Thymus (tissue), 11 donors: Measurements from ENCODE around the gene ART4. TPM values are rescaled to one million over a fixed set of nuclear protein-coding genes. Genes with fewer than 3 reads are reported as not detected.

Experiments used
- DNase-seq, 9 donors: peaks; one replicate each; pipeline ENCODE4 v3.0.0-alpha.2; 2013; ENCODE audit warnings: low spot score in 9 of 9, low read depth in 6 of 9, missing footprints in 1 of 9
- H3K27ac ChIP-seq, 2 donors: one replicate each; pipeline ENCODE4 v1.5.1; 2013; ENCODE audit warnings: control low read depth in 1 of 2, low read depth in 1 of 2, low read length in 1 of 2, mild to moderate bottlenecking in 1 of 2, moderate library complexity in 1 of 2
- H3K27me3 ChIP-seq, 2 donors: one replicate each; pipeline ENCODE4 v1.5.1; 2013; ENCODE audit warnings: low read length in 1 of 2; ENCODE audit not compliant: control insufficient read depth in 2 of 2, insufficient read depth in 1 of 2
- H3K36me3 ChIP-seq, 2 donors: one replicate each; pipeline ENCODE4 v1.5.1; 2013; ENCODE audit warnings: low read length in 1 of 2, mild to moderate bottlenecking in 1 of 2, moderate library complexity in 1 of 2; ENCODE audit not compliant: control insufficient read depth in 2 of 2, insufficient read depth in 2 of 2
- H3K4me1 ChIP-seq, 2 donors: one replicate each; pipeline ENCODE4 v1.5.1; 2013; ENCODE audit warnings: low read length in 2 of 2; ENCODE audit not compliant: control insufficient read depth in 2 of 2, insufficient read depth in 2 of 2
- H3K4me3 ChIP-seq, 2 donors: one replicate each; pipeline ENCODE4 v1.5.1; 2013; ENCODE audit warnings: low read length in 2 of 2, control low read depth in 1 of 2, mild to moderate bottlenecking in 1 of 2
- H3K9me3 ChIP-seq, 2 donors: one replicate each; pipeline ENCODE4 v1.5.1; 2013; ENCODE audit warnings: low read length in 1 of 2, mild to moderate bottlenecking in 1 of 2; ENCODE audit not compliant: control insufficient read depth in 2 of 2, insufficient read depth in 1 of 2
- WGBS: extraction: QIAGEN DNeasy Blood & Tissue Kit; methylation state at CpG from one replicate; pipeline ENCODE4 v1.1.7; 2013; 5-methylcytosine and 5-hydroxymethylcytosine counted together
- polyA plus RNA-seq: library from polyadenylated mRNA; stranded (reverse); fragments of 200-250 nt; gene quantifications from one replicate; pipeline ENCODE4 v1.2.3, GENCODE V29; 2013
- total RNA-seq: library from RNA; stranded (reverse); fragments of 120-200 nt; gene quantifications from one replicate; pipeline ENCODE4 v1.2.4, GENCODE V29; 2013
- donor health status: healthy.

Gene ART4
- total and polyA plus RNA-seq, 2 donors, result 0.16 to 0.38 TPM

- Histone ChIP-seq H3K27me3 (no peaks in the 10 kb centered on the region), H3K27ac (no peak overlapping the region), H3K4me3 (no peak overlapping the region), H3K9me3 (no peaks in the 10 kb centered on the region), H3K36me3 (no peaks in the 10 kb centered on the region), H3K4me1 (no peaks in the 10 kb centered on the region)
- DNase-seq, result no peak
Observed at GRCh38 chr12:14844401-14844800, 1.1 kb upstream of the ART4 start.

- Histone ChIP-seq H3K9me3 (no peaks in the 10 kb centered on the region), H3K36me3 (no peaks in the 10 kb centered on the region), H3K27ac (no peak overlapping the region), H3K4me1 (no peaks in the 10 kb centered on the region), H3K4me3 (no peak overlapping the region), H3K27me3 (no peaks in the 10 kb centered on the region)
- 97% methylated on average over 3 of the region's 3 CpGs for WGBS
- no peak for DNase-seq
Observed at GRCh38 chr12:14842315-14842714, 1.0 kb downstream of the ART4 start.

DNA sequence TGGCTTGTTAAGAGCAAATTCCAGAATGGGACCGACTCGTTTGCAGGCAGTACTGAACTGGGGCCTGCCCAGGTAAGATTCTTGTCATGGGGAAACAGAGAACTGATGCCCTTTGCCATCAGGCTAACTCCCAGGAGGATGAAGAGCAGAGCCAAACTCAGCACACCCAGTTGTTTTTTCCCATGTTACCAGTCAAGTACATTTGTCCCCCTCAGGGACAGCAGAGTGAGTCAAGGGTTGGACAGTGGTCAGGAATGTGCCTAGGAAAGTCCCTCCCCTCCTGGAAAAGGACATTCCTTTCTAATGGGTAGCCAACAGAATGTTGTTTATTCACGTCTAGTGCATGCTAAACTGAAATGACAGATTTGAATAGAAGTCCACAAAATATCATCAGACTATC lies 1.6 kb downstream of the ART4 start:
- WGBS, result 93% methylated on average over 3 of the region's 3 CpGs
- H3K27me3 ChIP-seq, result no peaks in the 10 kb centered on the region
- H3K27ac ChIP-seq, result no peak overlapping the region
- DNase-seq, result no peak
- H3K4me1 ChIP-seq, result no peaks in the 10 kb centered on the region
- no peaks in the 10 kb centered on the region for H3K36me3 ChIP-seq
- no peak overlapping the region for H3K4me3 ChIP-seq
- H3K9me3 ChIP-seq, result no peaks in the 10 kb centered on the region

DNA sequence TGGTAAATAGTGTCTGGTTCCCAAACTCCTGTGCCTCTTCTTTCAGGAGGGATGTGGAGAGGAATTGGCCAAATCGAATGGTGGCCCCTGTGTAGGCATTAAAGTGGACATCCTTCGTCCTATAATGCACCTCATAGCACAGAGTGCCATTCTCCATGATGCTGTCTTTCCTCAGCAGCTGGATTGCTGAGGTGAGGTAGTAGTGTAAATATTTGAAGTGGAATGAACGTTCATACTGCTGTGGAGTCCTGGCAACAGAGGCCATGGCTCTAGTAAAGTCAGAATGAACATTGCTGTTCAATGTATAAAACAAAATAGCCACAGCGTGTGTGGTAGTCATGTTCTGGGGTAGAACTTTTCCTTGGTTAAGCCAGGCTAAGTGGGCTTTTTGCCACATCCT lies 2.7 kb downstream of the ART4 start:
- Histone ChIP-seq H3K4me3 (no peak overlapping the region), H3K36me3 (no peaks in the 10 kb centered on the region), H3K27me3 (no peaks in the 10 kb centered on the region), H3K4me1 (no peaks in the 10 kb centered on the region), H3K9me3 (no peaks in the 10 kb centered on the region), H3K27ac (no peak overlapping the region)
- WGBS, result 95% methylated on average over 4 of the region's 4 CpGs
- DNase-seq, result no peak

DNA sequence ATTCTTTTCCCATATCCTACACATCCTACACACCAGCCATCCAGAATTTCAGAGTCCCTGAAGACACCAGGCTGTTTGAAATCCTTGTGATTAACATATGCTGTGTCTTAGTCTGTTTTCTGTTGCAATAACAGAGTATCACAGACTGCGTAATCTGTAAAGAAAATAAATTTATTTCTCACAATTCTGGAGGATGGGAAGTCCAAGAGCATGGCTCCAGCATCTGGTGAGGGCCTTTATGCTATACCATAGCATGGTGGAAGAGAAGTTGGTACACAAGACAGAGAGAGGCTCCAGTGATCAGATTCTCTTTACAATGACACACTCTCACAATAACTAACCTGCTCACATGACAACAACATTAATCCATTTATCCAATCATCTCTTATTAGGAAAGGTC lies 4.1 kb downstream of the ART4 start:
- no peak overlapping the region for H3K4me3 ChIP-seq
- no peaks in the 10 kb centered on the region for H3K4me1 ChIP-seq
- no peaks in the 10 kb centered on the region for H3K9me3 ChIP-seq
- DNase-seq, result no peak
- 97% methylated on average over 1 of the region's 1 CpG for WGBS
- H3K27me3 ChIP-seq, result no peaks in the 10 kb centered on the region
- no peaks in the 10 kb centered on the region for H3K36me3 ChIP-seq
- no peak overlapping the region for H3K27ac ChIP-seq

- Histone ChIP-seq H3K9me3 (no peaks in the 10 kb centered on the region), H3K27ac (no peak overlapping the region), H3K4me3 (no peak overlapping the region), H3K4me1 (no peaks in the 10 kb centered on the region), H3K36me3 (no peaks in the 10 kb centered on the region), H3K27me3 (no peaks in the 10 kb centered on the region)
- 95% methylated on average over 7 of the region's 7 CpGs for WGBS
- DNase-seq, result no peak
Observed at GRCh38 chr12:14836336-14837210, 6.8 kb downstream of the ART4 start.

GRCh38 chr12:14834509-14834908 lies 8.8 kb downstream of the ART4 start:
- no peak overlapping the region for H3K4me3 ChIP-seq
- no peak for DNase-seq
- no peaks in the 10 kb centered on the region for H3K36me3 ChIP-seq
- H3K4me1 ChIP-seq, result no peaks in the 10 kb centered on the region
- no peak overlapping the region for H3K27ac ChIP-seq
- H3K27me3 ChIP-seq, result no peaks in the 10 kb centered on the region
- H3K9me3 ChIP-seq, result no peaks in the 10 kb centered on the region

- no peak overlapping the region for H3K4me3 ChIP-seq
- H3K9me3 ChIP-seq, result no peaks in the 10 kb centered on the region
- no peak overlapping the region for H3K27ac ChIP-seq
- no peak for DNase-seq
- WGBS, result 93% methylated on average over 1 of the region's 1 CpG
- no peaks in the 10 kb centered on the region for H3K36me3 ChIP-seq
- H3K4me1 ChIP-seq, result no peaks in the 10 kb centered on the region
- no peaks in the 10 kb centered on the region for H3K27me3 ChIP-seq
Observed at GRCh38 chr12:14833952-14834351, 9.4 kb downstream of the ART4 start.

DNA sequence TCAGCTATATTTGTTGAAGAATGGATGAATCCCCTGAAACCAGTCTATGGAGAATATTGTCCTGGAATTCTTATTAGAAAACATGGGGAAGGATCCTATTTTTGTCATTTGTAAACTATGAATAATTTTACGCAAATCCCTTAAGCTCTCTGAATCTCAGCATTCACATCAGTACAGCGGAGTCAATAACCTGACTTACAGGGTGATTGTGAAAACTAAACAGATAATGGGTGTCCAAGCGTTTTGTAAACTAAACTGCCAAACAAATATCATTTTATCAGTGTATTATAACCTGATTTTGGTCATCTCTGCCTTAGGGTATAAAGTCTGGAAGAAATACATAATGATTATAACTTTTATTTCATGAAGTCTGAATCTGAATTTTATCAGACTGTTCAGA lies 10.0 kb downstream of the ART4 start:
- no peaks in the 10 kb centered on the region for H3K36me3 ChIP-seq
- no peaks in the 10 kb centered on the region for H3K4me1 ChIP-seq
- H3K9me3 ChIP-seq, result no peaks in the 10 kb centered on the region
- no peak overlapping the region for H3K27ac ChIP-seq
- DNase-seq, result no peak
- WGBS, result 96% methylated on average over 3 of the region's 3 CpGs
- H3K27me3 ChIP-seq, result no peaks in the 10 kb centered on the region
- no peak overlapping the region for H3K4me3 ChIP-seq
